LNCAP (cell line): ENCODE results near the gene STX19.

Experiments used
- TF ChIP-seq, protein P1 (sequence below): fragments of 450-650 bp; IDR thresholded peaks from 2 replicates; pipeline ENCODE4 v1.5.1; 2017; ENCODE audit warnings: mild to moderate bottlenecking

The STX19 gene

GRCh38 chr3:94015025-94015424 is 13.4 kb downstream of the STX19 start:
- TF ChIP-seq, protein P1, sequence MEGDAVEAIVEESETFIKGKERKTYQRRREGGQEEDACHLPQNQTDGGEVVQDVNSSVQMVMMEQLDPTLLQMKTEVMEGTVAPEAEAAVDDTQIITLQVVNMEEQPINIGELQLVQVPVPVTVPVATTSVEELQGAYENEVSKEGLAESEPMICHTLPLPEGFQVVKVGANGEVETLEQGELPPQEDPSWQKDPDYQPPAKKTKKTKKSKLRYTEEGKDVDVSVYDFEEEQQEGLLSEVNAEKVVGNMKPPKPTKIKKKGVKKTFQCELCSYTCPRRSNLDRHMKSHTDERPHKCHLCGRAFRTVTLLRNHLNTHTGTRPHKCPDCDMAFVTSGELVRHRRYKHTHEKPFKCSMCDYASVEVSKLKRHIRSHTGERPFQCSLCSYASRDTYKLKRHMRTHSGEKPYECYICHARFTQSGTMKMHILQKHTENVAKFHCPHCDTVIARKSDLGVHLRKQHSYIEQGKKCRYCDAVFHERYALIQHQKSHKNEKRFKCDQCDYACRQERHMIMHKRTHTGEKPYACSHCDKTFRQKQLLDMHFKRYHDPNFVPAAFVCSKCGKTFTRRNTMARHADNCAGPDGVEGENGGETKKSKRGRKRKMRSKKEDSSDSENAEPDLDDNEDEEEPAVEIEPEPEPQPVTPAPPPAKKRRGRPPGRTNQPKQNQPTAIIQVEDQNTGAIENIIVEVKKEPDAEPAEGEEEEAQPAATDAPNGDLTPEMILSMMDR, result no peak

- TF ChIP-seq, protein P1, result no peak
These were observed 16.2 kb downstream of the STX19 start for GRCh38 chr3:94012185-94012584.

DNA sequence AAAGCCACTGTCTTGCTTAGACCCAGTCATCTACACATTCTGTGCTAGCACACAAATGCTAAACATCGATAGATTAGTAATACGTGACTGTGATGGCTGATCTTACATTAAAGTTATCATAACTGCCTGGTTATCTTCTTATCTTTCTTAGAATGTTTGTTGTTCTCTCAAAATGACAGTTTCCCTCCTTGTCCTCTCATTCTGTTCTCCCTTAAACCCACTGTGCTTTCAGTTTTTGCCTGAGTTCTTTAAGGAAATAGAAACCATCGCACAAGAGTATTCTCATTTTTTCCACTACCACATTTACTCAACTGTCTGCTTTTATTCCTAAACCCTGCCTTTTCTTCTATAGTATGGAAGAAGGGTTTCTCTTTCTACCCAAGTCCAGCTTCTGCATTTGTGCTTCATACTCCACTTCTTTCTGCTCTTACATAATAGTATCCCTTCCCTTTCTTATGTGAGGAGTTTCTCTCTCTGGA is 17.1 kb downstream of the STX19 start:
- TF ChIP-seq, protein P1, result no peak

GRCh38 chr3:94009608-94010007 is 18.8 kb downstream of the STX19 start:
- TF ChIP-seq, protein P1, result no peak

- TF ChIP-seq, protein P1, result no peak
These were observed 20.1 kb downstream of the STX19 start for GRCh38 chr3:94008253-94008652.

- TF ChIP-seq, protein P1, result peak; percentile 89
These were observed 24.0 kb downstream of the STX19 start for GRCh38 chr3:94004301-94004910.

GRCh38 chr3:94001827-94002495 is 26.4 kb downstream of the STX19 start:
- TF ChIP-seq, protein P1, result no peak
